ENCODE data around the gene SH3PXD2B.

DNA sequence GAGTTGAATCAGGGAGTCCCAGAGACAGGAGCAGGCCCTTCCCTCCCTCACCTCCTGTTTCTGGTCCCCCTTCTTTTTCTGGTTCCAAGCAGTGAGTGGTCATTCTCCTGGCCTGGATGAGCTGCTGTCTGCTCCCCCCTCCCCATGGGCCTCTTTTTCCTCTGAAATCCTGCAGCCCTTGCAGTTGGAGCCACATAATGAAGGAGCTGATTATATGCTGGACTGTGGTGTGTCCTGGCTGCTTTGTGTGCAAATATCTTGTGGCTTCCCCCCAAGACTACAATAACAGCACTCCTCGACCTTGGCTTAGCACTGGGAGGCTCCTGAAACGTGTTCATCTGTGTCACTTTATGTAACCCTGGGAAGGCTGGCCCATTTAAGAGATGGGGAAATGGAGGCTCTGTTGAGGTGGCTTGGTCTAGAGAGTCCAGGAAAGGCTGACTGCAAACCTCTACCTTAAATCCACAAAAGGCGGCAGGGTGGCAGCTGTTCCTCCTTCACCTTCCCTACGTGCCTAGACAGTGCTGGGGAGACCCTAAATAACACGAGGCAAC lies 69.2 kb downstream of the SH3PXD2B start:
- TF ChIP-seq RAD21 (IDR thresholded peaks at IDR 0.05; ENCODE audit: low read depth) (no peak), EP300 (IDR thresholded peaks at IDR 0.05; ENCODE audit: borderline replicate concordance) (no peak), EGR1 (IDR thresholded peaks at IDR 0.05) (no peak), TCF12 (IDR thresholded peaks at IDR 0.05; ENCODE audit: low read depth) (no peak), TAF1 (IDR thresholded peaks at IDR 0.05; ENCODE audit: low read depth) (no peak), ZBTB7A (IDR thresholded peaks at IDR 0.05; ENCODE audit: low read depth) (no peak), CREB1 (IDR thresholded peaks at IDR 0.05; ENCODE audit: low read depth) (no peak), FOXM1 (IDR thresholded peaks at IDR 0.05; ENCODE audit: borderline replicate concordance, low read depth) (no peak)
- TF ChIP-seq, protein P1, sequence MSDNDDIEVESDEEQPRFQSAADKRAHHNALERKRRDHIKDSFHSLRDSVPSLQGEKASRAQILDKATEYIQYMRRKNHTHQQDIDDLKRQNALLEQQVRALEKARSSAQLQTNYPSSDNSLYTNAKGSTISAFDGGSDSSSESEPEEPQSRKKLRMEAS (IDR thresholded peaks at IDR 0.05): no peak
- TF ChIP-seq, protein P2, sequence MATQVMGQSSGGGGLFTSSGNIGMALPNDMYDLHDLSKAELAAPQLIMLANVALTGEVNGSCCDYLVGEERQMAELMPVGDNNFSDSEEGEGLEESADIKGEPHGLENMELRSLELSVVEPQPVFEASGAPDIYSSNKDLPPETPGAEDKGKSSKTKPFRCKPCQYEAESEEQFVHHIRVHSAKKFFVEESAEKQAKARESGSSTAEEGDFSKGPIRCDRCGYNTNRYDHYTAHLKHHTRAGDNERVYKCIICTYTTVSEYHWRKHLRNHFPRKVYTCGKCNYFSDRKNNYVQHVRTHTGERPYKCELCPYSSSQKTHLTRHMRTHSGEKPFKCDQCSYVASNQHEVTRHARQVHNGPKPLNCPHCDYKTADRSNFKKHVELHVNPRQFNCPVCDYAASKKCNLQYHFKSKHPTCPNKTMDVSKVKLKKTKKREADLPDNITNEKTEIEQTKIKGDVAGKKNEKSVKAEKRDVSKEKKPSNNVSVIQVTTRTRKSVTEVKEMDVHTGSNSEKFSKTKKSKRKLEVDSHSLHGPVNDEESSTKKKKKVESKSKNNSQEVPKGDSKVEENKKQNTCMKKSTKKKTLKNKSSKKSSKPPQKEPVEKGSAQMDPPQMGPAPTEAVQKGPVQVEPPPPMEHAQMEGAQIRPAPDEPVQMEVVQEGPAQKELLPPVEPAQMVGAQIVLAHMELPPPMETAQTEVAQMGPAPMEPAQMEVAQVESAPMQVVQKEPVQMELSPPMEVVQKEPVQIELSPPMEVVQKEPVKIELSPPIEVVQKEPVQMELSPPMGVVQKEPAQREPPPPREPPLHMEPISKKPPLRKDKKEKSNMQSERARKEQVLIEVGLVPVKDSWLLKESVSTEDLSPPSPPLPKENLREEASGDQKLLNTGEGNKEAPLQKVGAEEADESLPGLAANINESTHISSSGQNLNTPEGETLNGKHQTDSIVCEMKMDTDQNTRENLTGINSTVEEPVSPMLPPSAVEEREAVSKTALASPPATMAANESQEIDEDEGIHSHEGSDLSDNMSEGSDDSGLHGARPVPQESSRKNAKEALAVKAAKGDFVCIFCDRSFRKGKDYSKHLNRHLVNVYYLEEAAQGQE (IDR thresholded peaks at IDR 0.05; ENCODE audit: low read depth): no peak
